Panc1 (cell line): Measurements from ENCODE around the gene CLECL1. TPM values are rescaled to one million over a fixed set of nuclear protein-coding genes. Genes with fewer than 3 reads are reported as not detected.

Source experiments
- ATAC-seq: fragments of 200-7000 bp; cut with Tn5 transposase; 2 replicates; pipeline ENCODE4 v1.9.1; 2020; ENCODE audit warnings: mild to moderate bottlenecking, moderate library complexity
- BruUV-seq: library from RNA; stranded (reverse); fragments of 400-500 nt; replicated peaks from 2 replicates; lab custom pipeline; 2021; lab: Mats Ljungman, UMichigan
- CTCF ChIA-PET: fragments of 300-600 bp; sonication (Branson Sonifier 250); formaldehyde crosslinking; loops from one replicate; lab custom pipeline; 2022; ENCODE audit warnings: antibody characterized with exemption; lab: Charles Lee
- POLR2A ChIA-PET: fragments of 300-600 bp; sonication (Branson Sonifier 250); formaldehyde crosslinking; loops from one replicate; lab custom pipeline; 2022; ENCODE audit warnings: antibody characterized with exemption; lab: Charles Lee
- DNase-seq: peaks from one replicate; pipeline ENCODE4 v3.0.0-alpha.2; 2010; ENCODE audit warnings: low read depth, low spot score
- H3K27ac ChIP-seq: 2 replicates; pipeline ENCODE4 v1.5.1; 2011; ENCODE audit warnings: mild to moderate bottlenecking, low read length, inconsistent platforms
- H3K27me3 ChIP-seq: fragments of 200-500 bp; sonication (Bioruptor generic); 2 replicates; pipeline ENCODE4 v1.6.0; 2014; ENCODE audit warnings: low read length, inconsistent platforms; ENCODE audit not compliant: control insufficient read depth, insufficient read depth
- H3K36me3 ChIP-seq: fragments of 200-500 bp; sonication (Bioruptor generic); 2 replicates; pipeline ENCODE4 v1.5.1; 2014; ENCODE audit warnings: inconsistent platforms, mild to moderate bottlenecking, low read length, moderate library complexity; ENCODE audit not compliant: control insufficient read depth, insufficient read depth
- H3K4me1 ChIP-seq: 2 replicates; pipeline ENCODE4 v1.5.1; 2011; ENCODE audit warnings: inconsistent platforms, mild to moderate bottlenecking, low read length, moderate library complexity; ENCODE audit not compliant: control insufficient read depth, insufficient read depth
- H3K4me3 ChIP-seq, 2 experiments: 2 replicates each; pipeline ENCODE4 v1.5.1; 2011 to 2012; ENCODE audit warnings: low read depth in 2 of 2, low read length in 2 of 2, mild to moderate bottlenecking in 2 of 2, inconsistent platforms in 1 of 2, moderate library complexity in 1 of 2
- H3K9me3 ChIP-seq: fragments of 200-500 bp; sonication (Bioruptor generic); 2 replicates; pipeline ENCODE4 v1.5.1; 2014; ENCODE audit warnings: low read depth, mild to moderate bottlenecking, inconsistent platforms, low read length, moderate library complexity; ENCODE audit not compliant: control insufficient read depth, insufficient read depth
- REST ChIP-seq, 2 experiments: IDR thresholded peaks; 2 replicates each; pipeline ENCODE4 v1.6.1; 2011 to 2012; ENCODE audit warnings: low read depth in 2 of 2, control low read depth in 1 of 2, low read length in 1 of 2, mild to moderate bottlenecking in 1 of 2, moderate library complexity in 1 of 2; ENCODE audit not compliant: insufficient read depth in 1 of 2
- TCF7L2 ChIP-seq: IDR thresholded peaks from 2 replicates; pipeline ENCODE4 v1.6.1; 2011; ENCODE audit warnings: mild to moderate bottlenecking, low read depth, low read length, inconsistent platforms
- in situ Hi-C: cut with HindIII; loops from 2 replicates; pipeline ENCODE4 v1.10.0; 2016; ENCODE audit warnings: low sequenced_read_pairs, low pct_unique_long_range_greater_than_20kb
- intact Hi-C: fragments of 100-400 bp; cut with micrococcal nuclease; formaldehyde crosslinking; loops from one replicate; pipeline ENCODE4 v1.10.0; 2022; ENCODE audit not compliant: unreplicated experiment
- total RNA-seq: library from RNA; stranded (reverse); gene quantifications from one replicate; pipeline ENCODE4 v1.2.1, GENCODE V29; 2021; ENCODE audit not compliant: unreplicated experiment
- TF ChIP-seq, protein P1 (sequence below): fragments of 450-650 bp; IDR thresholded peaks from 2 replicates; pipeline ENCODE4 v1.5.1; 2017; ENCODE audit warnings: mild to moderate bottlenecking

CLECL1 gene
- total RNA-seq, 1 experiment from 2014 or later = not detected

- DNase-seq (no peak), ATAC-seq (no peak)
- intact Hi-C loops = loop anchor here (2.0 to 10.0 kb wide), 3 partner anchors 47 to 263 kb away; partner anchors contain the start of gene CLEC12B
- ChIA-PET POLR2A (no interaction called here), CTCF (interaction anchor here (1.0 to 2.2 kb wide), 2 partner anchors 45 to 47 kb away, joined by 7 to 11 read pairs; no protein-coding TSS in a partner anchor)
- no TSS peak for BruUV-seq
- TF ChIP-seq, protein P1, sequence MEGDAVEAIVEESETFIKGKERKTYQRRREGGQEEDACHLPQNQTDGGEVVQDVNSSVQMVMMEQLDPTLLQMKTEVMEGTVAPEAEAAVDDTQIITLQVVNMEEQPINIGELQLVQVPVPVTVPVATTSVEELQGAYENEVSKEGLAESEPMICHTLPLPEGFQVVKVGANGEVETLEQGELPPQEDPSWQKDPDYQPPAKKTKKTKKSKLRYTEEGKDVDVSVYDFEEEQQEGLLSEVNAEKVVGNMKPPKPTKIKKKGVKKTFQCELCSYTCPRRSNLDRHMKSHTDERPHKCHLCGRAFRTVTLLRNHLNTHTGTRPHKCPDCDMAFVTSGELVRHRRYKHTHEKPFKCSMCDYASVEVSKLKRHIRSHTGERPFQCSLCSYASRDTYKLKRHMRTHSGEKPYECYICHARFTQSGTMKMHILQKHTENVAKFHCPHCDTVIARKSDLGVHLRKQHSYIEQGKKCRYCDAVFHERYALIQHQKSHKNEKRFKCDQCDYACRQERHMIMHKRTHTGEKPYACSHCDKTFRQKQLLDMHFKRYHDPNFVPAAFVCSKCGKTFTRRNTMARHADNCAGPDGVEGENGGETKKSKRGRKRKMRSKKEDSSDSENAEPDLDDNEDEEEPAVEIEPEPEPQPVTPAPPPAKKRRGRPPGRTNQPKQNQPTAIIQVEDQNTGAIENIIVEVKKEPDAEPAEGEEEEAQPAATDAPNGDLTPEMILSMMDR = peak; percentile 28; the same call in 1 of the 2 replicates
- TF ChIP-seq TCF7L2 = no peak
- no peak overlapping the region for H3K27ac ChIP-seq
- H3K27me3 ChIP-seq = no peaks in the 10 kb centered on the region
- in situ Hi-C loops = no loop called here
- H3K9me3 ChIP-seq = no peaks in the 10 kb centered on the region
- no peak overlapping the region for H3K4me3 ChIP-seq
- no peaks in the 10 kb centered on the region for H3K36me3 ChIP-seq
- no peaks in the 10 kb centered on the region; the same call in 1 of the 2 replicates for H3K4me1 ChIP-seq
Observed at GRCh38 chr12:9751204-9752144, 18.6 kb upstream of the CLECL1 start.

DNA sequence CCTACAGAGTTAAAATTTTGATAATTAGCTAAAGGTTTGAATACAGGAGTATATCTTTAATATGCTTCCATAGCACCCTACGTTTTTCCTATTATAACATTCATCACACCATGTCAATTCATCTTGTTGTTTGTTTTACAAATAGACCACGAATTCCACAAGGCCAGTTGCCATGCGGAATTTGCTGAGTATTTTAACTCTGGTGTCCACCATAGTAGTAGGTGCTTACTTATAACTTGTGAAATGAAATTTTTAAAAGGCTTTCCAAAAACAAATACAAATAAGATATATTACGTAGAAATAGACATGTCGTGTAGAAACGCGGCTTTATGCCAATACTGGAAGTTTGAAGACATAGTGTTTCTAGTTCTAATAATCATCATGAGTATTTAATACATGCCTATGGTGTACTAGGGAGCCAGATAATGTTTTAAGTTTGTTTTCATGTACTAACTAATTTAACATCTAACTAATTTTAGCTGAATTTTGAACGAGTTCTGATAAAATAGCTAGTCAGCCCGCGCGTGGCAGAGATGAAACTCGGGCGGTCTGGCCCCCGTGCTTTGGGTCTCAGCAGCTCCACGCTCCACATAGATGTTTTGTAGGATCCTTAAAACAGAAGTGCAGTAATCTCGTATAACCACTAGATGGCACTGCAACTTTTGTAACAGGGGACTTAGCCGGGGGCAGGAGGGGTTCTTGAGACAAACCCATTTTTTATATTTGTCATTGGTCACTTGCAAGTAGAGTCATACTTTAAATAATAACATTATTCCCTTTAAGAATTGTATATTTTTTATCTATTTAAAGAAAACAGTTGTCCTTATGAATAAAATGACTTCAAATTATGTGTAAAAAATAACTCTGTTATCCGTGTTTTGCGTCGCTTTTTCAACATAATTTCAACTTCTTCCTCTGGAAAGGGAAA, 17.6 kb upstream of the CLECL1 start:
- Histone ChIP-seq H3K36me3 (no peaks in the 10 kb centered on the region), H3K27me3 (no peaks in the 10 kb centered on the region), H3K9me3 (no peaks in the 10 kb centered on the region), H3K4me1 (no peaks in the 10 kb centered on the region; the same call in 1 of the 2 replicates), H3K4me3 (peak overlapping the region in 1 of 2 experiments; percentile 24; a peak in 1 of 4 replicates), H3K27ac (no peak overlapping the region)
- ATAC-seq (peak; percentile 90), DNase-seq (no peak)
- intact Hi-C loops = loop anchor here (2.0 to 10.0 kb wide), 3 partner anchors 48 to 264 kb away; partner anchors contain the start of gene CLEC12B
- POLR2A ChIA-PET = no interaction called here
- CTCF ChIA-PET = interaction anchor here (0.6 to 2.2 kb wide), 7 partner anchors 10 to 50 kb away, joined by 3 to 11 read pairs (median 5); partner anchors contain the start of gene CD69
- in situ Hi-C loops = no loop called here
- BruUV-seq = no TSS peak
- TF ChIP-seq, protein P1 = peak; percentile 75
- no peak for TF ChIP-seq REST (IDR thresholded peaks at IDR 0.05; ENCODE audit: insufficient read depth in 1 of 2, low read depth in 2 of 2, low read length in 1 of 2)
